HG02884 (cell line): ENCODE results near the gene MCF2L2.
"Not testable (repeated sequence)": the region's sequence is repeated elsewhere in the genome, so short reads cannot be mapped to it uniquely, and the experiment has no call there.

ENCODE experiments used
- ATAC-seq: cut with Tn5 transposase; IDR thresholded peaks from one replicate; pipeline ENCODE4 v1.9.1; 2021; ENCODE audit warnings: mild to moderate bottlenecking, moderate library complexity; ENCODE audit not compliant: unreplicated experiment

The MCF2L2 gene

DNA sequence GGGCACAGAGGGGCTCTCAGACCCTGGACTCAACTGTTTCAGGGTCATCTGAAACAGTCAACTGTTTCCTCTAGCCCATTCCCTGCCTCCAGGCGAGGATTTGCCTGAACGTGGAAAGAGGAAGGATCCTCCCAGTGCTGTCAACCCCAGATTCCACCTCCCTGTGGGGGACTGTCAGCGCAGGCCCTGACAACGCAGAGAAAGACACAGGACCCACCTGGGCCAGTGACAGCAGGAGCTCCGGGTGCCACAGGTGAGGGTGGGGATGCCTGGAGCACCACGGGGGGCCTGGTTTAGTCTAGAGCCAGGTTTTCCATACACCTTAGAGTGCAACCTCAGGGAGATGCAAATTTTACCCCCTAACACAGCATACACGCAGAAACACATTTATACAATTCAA lies 246.3 kb downstream of the MCF2L2 start:
- ATAC-seq: no peak

GRCh38 chr3:183181606-183182005 lies 246.8 kb downstream of the MCF2L2 start:
- no peak for ATAC-seq

- no peak for ATAC-seq
Observed at GRCh38 chr3:183180784-183181295, 247.6 kb downstream of the MCF2L2 start.

DNA sequence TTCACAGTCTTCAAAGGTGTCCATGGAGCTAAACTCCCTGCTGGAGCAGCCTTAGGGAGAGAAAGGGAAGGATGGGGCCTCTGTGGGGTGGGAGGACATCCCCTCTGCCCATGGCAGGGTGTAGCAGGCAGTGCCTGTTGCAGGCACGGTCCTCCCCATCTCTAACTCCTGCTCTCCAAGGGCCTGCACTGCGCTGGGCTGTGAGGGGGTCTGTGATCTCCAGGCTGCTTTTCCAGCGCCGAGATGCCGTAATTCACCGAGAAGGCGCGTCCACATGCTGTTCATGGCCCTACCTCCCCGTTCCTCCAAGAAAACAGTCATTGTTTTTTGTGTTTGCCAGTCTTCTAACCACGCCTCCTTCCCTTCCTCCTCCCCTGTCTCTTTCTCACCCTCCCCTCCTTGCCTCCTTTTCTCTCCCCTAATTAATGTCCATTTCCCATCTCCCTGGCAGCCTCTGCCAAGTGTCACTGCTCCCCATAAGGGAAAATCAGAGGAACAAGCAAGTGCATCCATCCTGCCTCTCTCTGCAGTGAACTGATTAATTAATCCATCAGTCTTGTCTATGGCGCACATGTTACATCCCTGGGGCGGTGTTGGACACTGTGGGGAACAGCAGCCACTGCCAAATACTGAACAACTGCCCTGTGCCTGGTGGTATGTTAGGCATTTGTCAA lies 248.2 kb downstream of the MCF2L2 start:
- ATAC-seq: no peak

- ATAC-seq: not testable (repeated sequence)
Observed at GRCh38 chr3:183179550-183179908, 248.9 kb downstream of the MCF2L2 start.

GRCh38 chr3:183178833-183179549 lies 249.4 kb downstream of the MCF2L2 start:
- ATAC-seq: no peak

DNA sequence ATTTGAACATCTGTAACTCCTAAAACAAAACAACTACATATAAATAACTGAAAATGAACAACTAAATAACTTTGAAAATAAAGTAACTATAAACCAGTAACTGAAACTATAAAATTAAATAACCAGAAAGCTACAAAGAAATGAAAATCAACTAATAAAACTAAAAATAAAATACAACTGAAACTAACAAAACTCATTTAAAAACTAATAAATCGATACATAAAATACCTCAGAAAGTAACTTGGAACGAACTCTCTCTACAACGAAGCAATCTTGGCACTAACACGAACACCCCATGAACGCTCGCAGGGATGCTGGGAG lies 249.9 kb downstream of the MCF2L2 start:
- ATAC-seq: no peak

GRCh38 chr3:183172051-183172639 lies 256.3 kb downstream of the MCF2L2 start:
- ATAC-seq: no peak

DNA sequence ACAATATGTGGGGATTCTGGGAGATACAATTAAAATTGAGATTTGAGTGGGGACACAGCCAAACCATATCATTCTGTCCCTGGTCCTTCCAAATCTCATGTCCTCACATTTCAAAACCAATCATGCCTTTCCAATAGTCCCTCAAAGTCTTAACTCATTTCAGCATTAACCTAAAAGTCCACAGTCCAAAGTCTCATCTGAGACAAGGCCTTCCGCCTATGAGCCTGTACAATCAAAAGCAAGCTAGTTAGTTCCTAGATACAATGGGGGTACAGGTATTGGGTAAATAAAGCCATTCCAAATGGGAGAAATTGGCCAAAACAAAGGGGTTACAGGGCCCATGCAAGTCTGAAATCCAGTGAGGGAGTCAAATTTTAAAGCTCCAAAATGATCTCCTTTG lies 260.4 kb downstream of the MCF2L2 start:
- ATAC-seq: not testable (repeated sequence)

GRCh38 chr3:183163563-183163962 lies 264.9 kb downstream of the MCF2L2 start:
- no peak for ATAC-seq

GRCh38 chr3:183161552-183162336 lies 266.7 kb downstream of the MCF2L2 start:
- ATAC-seq: peak; percentile 59

DNA sequence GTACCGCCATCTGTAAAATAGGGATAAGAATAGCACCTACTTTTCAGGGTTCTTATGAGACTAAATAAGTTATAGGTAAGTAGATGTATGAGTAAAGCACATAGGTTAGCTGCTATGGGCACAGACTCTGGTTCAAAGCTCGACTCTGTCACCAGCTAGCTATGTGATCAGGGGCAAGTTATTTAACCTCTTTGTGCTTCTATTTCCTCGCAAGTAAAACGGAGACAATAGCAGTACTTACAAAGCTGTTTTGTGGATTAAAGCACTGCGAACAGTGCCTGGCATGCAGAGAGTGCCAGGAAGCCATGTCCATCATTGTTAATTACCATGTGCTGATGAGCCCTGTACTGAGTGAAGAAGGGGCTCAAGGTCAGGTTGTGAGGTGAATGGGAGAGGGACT lies 267.8 kb downstream of the MCF2L2 start:
- no peak for ATAC-seq

DNA sequence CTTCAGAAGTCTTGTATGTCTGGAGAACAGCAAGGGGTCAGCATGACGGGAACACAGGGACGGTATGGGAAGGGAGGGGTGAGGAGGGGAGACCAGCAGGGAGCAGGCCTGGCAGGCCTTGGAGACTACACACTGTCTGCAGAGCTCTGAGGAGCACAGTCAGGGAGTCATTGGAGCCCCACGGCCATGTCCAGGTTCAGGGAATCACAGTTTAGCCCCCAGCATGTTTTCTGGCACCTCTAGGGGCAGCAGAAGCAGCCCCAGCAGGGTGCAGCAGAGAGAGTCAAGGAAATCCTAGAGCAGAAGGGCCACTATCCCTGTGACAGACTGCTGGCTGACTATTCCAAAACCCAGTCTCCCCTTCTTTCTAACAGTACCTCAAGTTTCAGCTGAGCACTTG lies 269.1 kb downstream of the MCF2L2 start:
- ATAC-seq: no peak

- peak; percentile 60 for ATAC-seq
Observed at GRCh38 chr3:183158551-183159006, 269.8 kb downstream of the MCF2L2 start.

GRCh38 chr3:183158113-183158512 lies 270.3 kb downstream of the MCF2L2 start:
- ATAC-seq: peak; percentile 21

GRCh38 chr3:183156266-183156665 lies 272.2 kb downstream of the MCF2L2 start:
- ATAC-seq: no peak

DNA sequence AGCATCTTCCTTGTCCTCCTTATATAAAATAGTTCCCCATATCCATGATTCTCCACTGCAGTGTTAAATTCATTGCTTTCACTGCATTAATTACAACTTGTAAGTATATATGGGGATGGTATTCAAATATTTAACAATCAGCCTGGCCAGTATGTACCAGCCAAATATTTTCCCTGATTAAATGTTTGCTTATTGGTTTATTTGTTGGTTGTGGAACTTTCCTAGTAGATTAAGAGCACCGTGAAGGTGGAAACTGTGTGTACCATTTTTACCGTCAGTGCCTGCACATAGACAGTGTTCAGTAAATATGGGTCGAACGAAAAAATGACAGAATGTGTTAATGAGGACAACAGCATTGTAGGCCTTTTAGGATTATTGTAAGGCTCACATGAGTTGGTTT lies 272.9 kb downstream of the MCF2L2 start:
- no peak for ATAC-seq

DNA sequence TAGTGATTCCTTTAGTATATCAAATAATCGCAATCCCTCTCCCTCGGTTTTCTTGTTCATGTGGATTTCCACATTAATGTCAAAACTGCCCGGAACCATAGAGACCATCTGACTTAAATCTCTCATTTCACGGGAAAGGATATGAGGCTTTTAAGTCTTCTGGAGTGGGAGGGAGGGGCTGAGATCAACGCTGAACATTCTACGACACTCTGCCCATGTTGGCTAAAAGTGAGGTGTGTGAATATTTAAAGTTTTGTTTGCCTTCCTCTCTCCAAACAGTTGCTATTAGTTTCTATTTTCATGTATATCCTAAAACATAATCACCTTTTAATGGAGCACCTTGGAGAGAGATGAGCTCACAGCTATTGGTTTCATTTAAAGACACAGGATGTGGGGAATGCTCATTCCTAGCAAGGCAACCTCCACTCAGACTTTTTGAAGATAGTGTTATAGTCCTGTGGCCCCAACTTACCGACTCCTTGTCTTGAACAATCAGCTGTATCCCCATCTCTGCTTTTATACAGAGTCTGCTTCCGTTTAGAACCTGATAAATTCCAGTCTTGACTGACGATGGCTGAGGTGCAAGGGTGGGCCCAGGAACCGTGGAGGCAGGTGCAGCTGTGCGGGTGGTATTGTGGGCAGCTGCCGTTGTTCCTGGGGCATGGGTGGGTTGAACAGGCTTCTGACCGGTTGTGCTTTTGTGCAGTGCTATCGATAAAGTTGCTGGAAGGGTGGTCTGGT lies 275.0 kb downstream of the MCF2L2 start:
- ATAC-seq: no peak

- ATAC-seq: no peak
Observed at GRCh38 chr3:183151821-183152351, 276.5 kb downstream of the MCF2L2 start.

DNA sequence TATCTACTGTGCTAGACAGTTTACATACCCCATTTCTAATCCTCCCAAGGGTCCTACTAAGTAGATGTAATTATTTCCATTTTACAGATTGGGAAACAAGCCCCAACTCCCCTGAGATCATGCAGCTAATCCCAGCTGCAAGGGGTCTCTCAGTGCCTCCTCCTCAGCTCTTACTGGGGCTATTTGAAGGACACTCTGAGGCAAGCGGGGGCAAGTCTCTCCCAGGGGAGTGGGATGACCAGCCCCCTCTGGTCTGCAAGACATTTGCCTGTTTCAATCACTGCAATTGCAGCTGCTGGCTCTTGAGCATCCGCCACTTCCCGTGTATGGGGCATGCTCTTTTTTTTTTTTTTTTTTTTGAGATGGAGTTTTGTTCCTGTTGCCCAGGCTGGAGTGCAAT lies 277.3 kb downstream of the MCF2L2 start:
- ATAC-seq: no peak
